ENCODE results near the gene ADRA2A.
A peak's percentile ranks its signal among the peaks of the same experiment; 100 is the strongest.

Gene ADRA2A

GRCh38 chr10:111076682-111077478, at the start of gene ADRA2A:
Gene ADRA2A, plus strand, starts transcription at chr10:111077029. Its CDS starts 968 bp downstream, at chr10:111077997.
- H3K4me3 ChIP-seq (ENCODE audit: low read depth, low read length) = peak within 1 kb of the TSS; percentile 4; the same call in 1 of the 2 replicates
- DNase-seq (ENCODE audit: low read depth) = no peak
- TF ChIP-seq CTCF (IDR thresholded peaks at IDR 0.05; ENCODE audit: low read depth, low read length, missing control alignments) = no peak

- no peak for DNase-seq (ENCODE audit: low read depth)
- TF ChIP-seq CTCF (IDR thresholded peaks at IDR 0.05; ENCODE audit: low read depth, low read length, missing control alignments) = no peak
- H3K4me3 ChIP-seq (ENCODE audit: low read depth, low read length) = no peak overlapping the region
These were observed 46.6 kb upstream of the ADRA2A start for GRCh38 chr10:111030042-111030750.

- no peak for DNase-seq (ENCODE audit: low read depth)
- H3K4me3 ChIP-seq (ENCODE audit: low read depth, low read length) = no peak overlapping the region
- no peak for TF ChIP-seq CTCF (IDR thresholded peaks at IDR 0.05; ENCODE audit: low read depth, low read length, missing control alignments)
These were observed 42.1 kb upstream of the ADRA2A start for GRCh38 chr10:111034598-111035310.

- no peak overlapping the region for H3K4me3 ChIP-seq (ENCODE audit: low read depth, low read length)
- no peak for DNase-seq (ENCODE audit: low read depth)
- no peak for TF ChIP-seq CTCF (IDR thresholded peaks at IDR 0.05; ENCODE audit: low read depth, low read length, missing control alignments)
These were observed 41.3 kb upstream of the ADRA2A start for GRCh38 chr10:111035542-111035941.

- TF ChIP-seq CTCF (IDR thresholded peaks at IDR 0.05; ENCODE audit: low read depth, low read length, missing control alignments) = peak; percentile 23
- no peak for DNase-seq (ENCODE audit: low read depth)
- no peak overlapping the region for H3K4me3 ChIP-seq (ENCODE audit: low read depth, low read length)
These were observed 39.0 kb upstream of the ADRA2A start for GRCh38 chr10:111037858-111038257.

- no peak for DNase-seq (ENCODE audit: low read depth)
- no peak for TF ChIP-seq CTCF (IDR thresholded peaks at IDR 0.05; ENCODE audit: low read depth, low read length, missing control alignments)
- H3K4me3 ChIP-seq (ENCODE audit: low read depth, low read length) = no peak overlapping the region
These were observed 37.3 kb upstream of the ADRA2A start for GRCh38 chr10:111039522-111039921.

All from GM12864 (cell line).